ENCODE data around the gene MIEF1.
A peak's percentile ranks its signal among the peaks of the same experiment; 100 is the strongest.

Gene MIEF1

GRCh38 chr22:39532215-39533073, 30.4 kb downstream of the MIEF1 start, which contains the start of gene RPS19BP1:
Gene RPS19BP1, minus strand, starts transcription at chr22:39532748. Its CDS starts 10 bp downstream, at chr22:39532738.
- DNase-seq, result peak; percentile 97

DNA sequence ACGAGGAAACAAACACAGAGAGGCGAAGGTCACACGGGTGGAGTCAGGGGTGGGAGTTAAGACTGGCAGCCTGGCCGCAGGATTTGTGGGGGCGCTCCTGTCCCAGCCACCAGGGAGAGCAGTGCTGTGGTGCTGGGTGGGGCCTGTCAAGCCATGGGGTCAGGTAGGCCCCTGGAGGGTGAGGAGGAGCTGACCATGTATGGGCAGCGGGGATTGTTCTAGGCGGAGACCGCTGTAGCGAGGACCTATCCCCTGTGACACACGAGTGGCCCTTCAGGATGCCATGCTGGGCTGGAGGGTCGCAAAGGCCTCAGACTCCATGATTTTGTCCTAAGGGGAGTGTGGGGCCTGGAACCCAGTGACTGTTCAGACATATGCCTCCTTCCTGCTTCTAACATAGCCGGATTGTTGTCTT, 32.0 kb downstream of the MIEF1 start:
- no peak for DNase-seq

- DNase-seq, result peak; percentile 55
Measured at GRCh38 chr22:39534591-39535356, 32.7 kb downstream of the MIEF1 start.

DNA sequence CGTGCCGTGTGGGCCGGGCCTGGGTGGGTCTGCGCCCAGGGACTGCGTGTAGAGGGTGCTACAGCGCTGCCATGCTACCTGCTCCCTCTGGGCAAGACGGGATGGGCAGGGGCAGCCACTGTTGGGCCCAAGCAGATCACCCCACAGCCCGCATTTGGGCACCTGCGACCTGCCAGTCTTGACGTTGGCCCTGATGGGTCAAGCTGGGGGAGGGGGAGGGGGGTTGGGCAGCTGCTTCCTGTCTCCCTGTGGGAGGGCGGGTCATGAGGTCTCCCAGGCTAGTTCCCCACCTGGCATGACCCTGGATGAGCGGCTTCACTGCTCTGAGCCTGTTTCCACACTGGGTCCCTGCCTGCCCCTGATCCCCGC, 33.3 kb downstream of the MIEF1 start:
- no peak for DNase-seq

DNA sequence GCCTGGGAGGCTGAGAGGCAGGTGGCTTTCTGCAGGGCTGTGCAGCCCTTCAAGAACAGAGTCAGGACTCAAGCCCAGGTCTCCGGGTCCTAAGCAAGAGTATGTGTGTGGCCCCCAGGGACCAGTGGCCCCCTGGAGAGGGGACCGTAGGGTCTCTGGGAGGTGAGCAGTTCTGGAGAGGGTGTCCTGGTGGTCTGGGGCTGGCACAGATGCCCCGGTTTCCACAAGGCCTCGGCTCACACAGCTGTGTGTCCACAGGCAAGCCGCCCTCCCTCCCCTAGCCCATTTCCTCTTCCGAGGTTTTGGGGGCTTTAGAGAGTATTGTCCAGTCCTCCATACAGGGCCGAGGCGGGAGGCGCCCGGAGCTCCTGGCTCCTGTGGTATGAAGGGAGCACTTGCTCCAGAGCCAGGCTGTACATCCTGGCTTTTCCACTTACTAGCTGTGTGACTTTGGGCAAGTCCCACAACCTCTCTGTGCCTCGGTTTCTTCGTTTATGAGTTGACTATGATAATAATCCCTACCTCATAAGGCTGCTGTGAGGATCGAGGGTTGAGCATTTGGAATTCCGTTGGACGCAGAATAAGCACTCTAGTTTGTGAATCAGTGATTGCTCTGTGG, 33.9 kb downstream of the MIEF1 start:
- no peak for DNase-seq

- DNase-seq, result no peak
Measured at GRCh38 chr22:39536711-39537110, 34.6 kb downstream of the MIEF1 start.

- no peak for DNase-seq
Measured at GRCh38 chr22:39537975-39538374, 35.9 kb downstream of the MIEF1 start.

GRCh38 chr22:39543095-39543494, 41.0 kb downstream of the MIEF1 start:
- DNase-seq, result no peak

DNA sequence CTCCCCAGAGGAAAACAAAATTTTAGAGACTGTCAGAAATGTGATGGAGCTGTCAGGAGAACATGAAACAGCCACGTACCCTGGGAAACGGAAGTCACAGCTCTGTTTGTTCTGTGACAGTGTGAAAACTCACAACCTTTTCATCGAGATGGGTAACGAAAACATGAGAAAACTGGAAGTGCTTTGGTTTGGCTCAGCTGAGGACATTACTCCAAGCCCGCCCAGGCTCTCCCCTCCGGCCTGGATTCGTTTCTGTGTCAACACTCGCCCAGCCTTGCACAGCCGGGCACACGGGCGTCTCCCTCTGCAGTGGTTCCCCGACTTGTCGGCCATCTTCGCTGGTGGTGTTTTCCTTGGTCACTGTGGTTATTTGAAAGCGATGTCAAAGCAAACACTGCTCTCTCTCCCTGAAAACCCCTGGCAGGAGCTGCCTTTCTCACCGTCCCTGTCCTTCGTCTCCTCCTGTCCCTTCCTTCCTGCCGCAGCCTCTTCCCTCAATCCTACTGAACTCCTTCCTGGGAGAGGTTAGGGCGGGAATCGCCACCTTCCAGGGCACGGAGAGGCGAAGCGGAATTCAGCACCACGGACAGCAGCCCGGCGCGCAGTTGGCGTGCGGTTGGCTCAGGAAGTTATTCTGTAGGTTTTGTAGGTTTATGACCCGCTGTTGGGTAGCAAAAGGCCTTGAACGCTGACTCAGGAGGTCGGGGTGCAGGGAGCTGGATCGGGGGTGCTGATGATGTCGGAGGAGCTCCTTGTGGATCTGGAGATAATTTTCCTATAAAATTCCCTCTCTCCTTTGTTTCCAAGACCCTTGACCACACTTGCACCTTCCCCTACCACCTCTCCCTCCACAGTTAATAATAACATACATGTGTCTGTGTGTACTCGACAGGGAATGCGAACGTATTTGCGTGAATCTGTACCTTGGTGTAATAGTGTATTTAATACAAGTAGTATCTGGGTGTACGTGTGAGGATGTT, 43.6 kb downstream of the MIEF1 start:
- DNase-seq, result no peak

DNA sequence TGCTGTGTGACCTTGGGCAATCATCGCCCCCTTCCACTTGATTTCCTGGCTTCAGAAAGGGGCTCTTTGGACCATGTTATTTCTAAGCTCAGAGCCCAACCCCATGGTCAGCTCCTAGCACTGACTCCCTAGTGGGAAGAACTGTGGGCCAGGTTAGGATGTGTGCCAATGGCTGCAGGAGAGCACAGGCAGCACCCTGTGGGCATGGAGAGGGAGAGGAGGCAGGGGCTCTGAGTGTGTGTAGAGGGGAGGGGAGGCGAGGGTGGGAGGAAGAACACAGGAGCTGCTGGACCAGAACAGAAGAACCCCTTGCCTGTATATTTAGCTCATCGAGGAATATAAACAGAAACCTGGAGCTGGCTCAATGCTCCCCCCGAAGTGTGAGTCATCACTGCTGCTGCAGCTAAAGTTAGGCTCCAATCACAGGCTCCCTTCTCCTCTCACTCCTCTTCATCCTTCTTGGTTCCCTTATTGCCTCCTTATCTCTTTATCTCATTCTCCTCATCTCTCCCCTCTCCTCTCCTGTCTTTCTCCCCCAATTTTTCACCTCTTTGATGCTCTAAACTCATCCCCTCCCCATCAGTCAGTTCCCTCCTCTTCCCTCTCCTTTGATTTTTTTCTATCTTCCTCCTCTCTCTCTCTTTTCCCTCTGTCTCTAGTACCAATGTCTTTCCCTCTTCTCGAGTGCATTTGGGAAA, 44.9 kb downstream of the MIEF1 start:
- DNase-seq, result no peak

DNA sequence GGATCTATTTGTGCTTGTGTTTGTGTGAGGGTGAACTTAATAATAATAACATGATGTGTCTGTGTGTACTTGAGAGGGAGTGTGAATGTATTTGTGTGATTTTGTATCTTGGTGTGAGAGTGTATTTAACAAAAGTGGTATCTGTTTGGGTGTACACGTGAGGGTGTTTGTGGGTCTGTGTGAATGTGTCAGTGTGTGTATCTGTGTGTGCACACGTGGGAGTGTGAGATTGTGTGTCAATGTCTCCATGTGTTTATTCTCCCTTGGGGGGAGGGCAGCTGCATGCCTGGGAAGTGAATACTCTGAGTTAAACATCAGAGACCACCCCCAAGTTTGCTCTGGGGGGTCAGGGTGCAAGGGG, 45.5 kb downstream of the MIEF1 start:
- no peak for DNase-seq

DNA sequence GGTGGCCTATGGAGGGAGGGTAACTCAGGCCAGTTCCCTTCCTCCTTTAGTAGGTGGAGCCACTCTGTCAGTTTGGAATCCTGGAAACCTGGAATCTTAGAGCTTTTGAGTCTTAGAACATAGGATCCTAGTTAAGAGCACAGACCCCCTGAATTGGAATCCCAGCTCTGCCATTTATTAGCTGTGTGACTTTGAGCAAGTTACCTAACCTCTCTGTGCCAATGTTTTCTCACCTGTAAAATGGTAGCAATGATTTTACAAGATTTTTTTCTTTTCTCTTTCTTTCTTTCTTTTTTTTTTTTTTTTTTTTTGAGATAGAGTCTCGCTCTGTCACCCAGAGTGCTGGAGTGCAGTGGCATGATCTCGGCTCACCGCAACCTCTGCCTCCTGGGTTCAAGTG, 51.3 kb downstream of the MIEF1 start:
- DNase-seq, result no peak

- no peak for DNase-seq
Measured at GRCh38 chr22:39554151-39554550, 52.1 kb downstream of the MIEF1 start.

DNA sequence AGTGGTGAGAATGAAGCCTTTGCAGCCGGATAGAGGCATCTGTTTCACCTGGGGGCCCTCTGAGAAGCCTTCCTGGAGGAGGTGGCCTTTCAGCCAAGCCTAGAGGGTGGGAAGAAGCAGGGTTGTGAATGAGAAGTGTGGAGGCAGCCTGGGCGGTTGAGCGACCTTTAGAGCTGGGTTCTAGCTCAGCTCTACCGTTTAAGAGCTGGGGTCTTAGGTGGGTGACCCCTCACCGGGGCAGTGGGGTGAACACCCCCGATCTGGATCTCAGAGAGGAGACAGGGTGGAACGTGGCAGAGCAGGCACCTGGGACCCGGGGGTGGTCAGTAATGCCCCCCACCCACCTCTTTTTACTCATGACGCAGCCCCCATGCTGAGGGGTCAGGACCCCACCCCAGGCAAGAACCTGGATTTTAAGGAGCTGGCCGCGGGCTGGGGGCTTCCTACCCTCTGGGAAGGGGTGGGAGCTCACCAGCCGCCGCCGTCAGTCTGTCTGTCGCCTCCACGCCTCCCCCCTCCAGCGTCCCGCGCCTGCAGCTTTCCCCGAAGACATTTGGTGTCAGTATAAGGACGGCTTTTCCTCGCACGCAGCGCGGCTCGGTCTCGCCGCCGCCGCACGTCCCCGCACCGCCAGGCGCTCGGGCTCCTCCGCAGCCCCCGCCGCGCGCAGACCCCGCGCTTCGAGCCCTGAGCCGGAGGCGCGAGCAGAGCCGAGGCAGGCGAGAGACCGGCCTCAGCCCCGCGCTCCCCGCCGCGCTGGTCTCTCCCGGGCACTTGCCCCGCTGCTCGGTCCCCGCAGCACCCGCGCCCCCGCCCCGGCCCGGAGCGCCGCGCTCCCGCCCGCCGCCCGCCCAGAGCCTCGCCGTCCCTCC, 55.1 kb downstream of the MIEF1 start:
- DNase-seq, result peak; percentile 17

- no peak for DNase-seq
Measured at GRCh38 chr22:39558254-39558727, 56.2 kb downstream of the MIEF1 start.

GRCh38 chr22:39558950-39559349, 56.9 kb downstream of the MIEF1 start:
- DNase-seq, result no peak

- no peak for DNase-seq
Measured at GRCh38 chr22:39559456-39560105, 57.5 kb downstream of the MIEF1 start.

DNA sequence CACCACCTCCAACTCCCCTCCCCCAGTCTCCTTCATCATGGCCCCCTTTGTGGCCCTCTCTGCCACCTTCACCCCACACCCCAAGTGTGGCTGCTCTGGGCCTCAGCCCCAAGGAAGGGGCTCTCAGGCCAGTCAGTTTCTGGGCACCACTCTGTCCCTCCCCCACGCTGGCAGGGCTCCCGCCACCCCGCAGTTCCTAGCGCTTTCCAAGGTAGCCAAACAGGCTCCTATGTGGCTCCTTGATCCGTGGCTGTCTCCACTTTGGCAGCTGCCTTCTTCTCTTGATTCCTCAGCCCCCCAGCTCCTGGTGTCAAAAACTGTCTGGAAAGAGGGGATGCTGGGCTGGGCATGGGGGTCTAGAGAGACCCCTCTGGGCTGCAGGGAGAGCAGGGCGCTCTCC, 58.0 kb downstream of the MIEF1 start:
- DNase-seq, result no peak

GRCh38 chr22:39562839-39563489, 60.9 kb downstream of the MIEF1 start:
- DNase-seq, result no peak

Data from NCI-H1105 (cell line).